ENCODE data around the gene FEM1B. TPM values are rescaled to one million over a fixed set of nuclear protein-coding genes. Genes with fewer than 3 reads are reported as not detected.
"Not testable (repeated sequence)": the region's sequence is repeated elsewhere in the genome, so short reads cannot be mapped to it uniquely, and the experiment has no call there.

Gene FEM1B
- total and polyA plus RNA-seq, 3 donors from 2014 or later = 65.8 to 122 (median 86.3) TPM

DNA sequence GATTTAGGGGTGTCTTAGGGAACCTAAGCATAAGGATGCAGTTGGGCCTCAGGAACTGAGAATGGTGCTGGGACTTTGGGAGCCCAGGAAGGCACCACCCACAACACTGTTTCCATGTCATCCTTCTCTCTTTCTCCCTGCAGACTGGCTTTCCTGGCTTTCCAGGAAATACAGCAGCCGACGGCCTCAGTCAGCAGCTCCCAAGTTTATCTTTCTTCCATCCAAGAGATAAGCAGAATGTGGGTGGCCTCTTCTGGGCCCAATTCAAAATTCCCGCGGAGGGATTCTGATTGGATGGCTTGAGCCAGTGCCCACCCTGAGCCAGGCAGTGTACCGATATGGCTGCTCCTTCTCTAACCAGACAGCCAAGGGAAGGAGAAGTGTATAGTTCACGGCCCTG, 43.5 kb upstream of the FEM1B start:
- 46 to 57% methylated on average over 6 of the region's 6 CpGs for WGBS, 2 donors
- Histone ChIP-seq H3K27me3 (no peaks in the 10 kb centered on the region), H3K4me1 (peaks cover 7% of the 10 kb centered on the region), H3K9me3 (no peaks in the 10 kb centered on the region), H3K4me3 (no peak overlapping the region), H3K27ac (no peak overlapping the region), H3K36me3 (ENCODE audit: low read depth, missing control alignments) (no peaks in the 10 kb centered on the region)
- intact Hi-C loops (cut with DNase I; ENCODE audit: low total_unique reads) = no loop called here
- DNase-seq = no peak
- TF ChIP-seq, protein P1, sequence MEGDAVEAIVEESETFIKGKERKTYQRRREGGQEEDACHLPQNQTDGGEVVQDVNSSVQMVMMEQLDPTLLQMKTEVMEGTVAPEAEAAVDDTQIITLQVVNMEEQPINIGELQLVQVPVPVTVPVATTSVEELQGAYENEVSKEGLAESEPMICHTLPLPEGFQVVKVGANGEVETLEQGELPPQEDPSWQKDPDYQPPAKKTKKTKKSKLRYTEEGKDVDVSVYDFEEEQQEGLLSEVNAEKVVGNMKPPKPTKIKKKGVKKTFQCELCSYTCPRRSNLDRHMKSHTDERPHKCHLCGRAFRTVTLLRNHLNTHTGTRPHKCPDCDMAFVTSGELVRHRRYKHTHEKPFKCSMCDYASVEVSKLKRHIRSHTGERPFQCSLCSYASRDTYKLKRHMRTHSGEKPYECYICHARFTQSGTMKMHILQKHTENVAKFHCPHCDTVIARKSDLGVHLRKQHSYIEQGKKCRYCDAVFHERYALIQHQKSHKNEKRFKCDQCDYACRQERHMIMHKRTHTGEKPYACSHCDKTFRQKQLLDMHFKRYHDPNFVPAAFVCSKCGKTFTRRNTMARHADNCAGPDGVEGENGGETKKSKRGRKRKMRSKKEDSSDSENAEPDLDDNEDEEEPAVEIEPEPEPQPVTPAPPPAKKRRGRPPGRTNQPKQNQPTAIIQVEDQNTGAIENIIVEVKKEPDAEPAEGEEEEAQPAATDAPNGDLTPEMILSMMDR (IDR thresholded peaks at IDR 0.05) = no peak
- no peak for TF ChIP-seq POLR2A (IDR thresholded peaks at IDR 0.05)

DNA sequence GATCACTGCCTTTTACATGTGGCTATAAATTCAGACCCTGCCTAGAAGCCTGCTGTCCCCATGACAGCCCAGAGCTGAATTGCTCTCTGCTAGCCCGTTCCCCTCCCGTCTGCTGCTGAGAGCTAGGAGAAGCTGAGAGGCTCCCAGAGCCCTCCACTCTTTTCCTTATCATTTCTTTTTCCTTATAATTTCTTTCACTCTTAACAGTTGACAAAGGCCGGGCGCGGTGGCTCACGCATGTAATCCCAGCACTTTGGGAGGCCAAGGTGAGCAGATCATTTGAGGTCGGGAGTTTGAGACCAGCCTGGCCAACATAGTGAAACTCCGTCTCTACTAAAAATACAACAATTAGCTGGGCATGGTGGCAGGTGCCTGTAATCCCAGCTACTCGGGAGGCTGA, 43.0 kb upstream of the FEM1B start:
- H3K4me1 ChIP-seq; DNase-seq; H3K36me3 ChIP-seq (ENCODE audit: low read depth, missing control alignments); H3K27me3 ChIP-seq; H3K9me3 ChIP-seq; H3K27ac ChIP-seq; intact Hi-C loops (cut with DNase I; ENCODE audit: low total_unique reads); H3K4me3 ChIP-seq: not testable (repeated sequence)
- 91 to 96% methylated on average over 9 of the region's 9 CpGs for WGBS, 2 donors

DNA sequence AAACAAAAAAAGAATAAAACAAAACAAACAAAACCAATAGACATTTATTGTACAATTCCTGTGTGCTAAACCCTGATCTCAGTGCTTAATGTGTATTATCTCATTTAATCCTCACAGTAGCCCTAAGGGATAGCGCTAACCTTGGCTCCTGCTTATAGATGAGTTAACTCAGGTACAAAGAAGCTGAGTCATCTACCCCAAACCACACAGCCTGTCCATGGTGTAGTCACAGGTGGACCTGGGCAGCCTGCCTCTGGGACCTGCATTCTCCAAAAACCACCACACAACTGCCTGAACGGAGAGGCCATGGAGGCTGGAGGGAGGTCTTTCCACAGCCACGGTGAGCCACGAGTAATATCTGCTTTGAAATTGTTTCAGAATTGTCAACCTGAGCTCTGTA, 42.5 kb upstream of the FEM1B start:
- Histone ChIP-seq H3K9me3 (no peaks in the 10 kb centered on the region), H3K4me3 (no peak overlapping the region), H3K27me3 (no peaks in the 10 kb centered on the region), H3K27ac (no peak overlapping the region), H3K4me1 (peaks cover 5% of the 10 kb centered on the region), H3K36me3 (ENCODE audit: low read depth, missing control alignments) (no peaks in the 10 kb centered on the region)
- no peak for TF ChIP-seq POLR2A (IDR thresholded peaks at IDR 0.05)
- TF ChIP-seq, protein P1 (IDR thresholded peaks at IDR 0.05) = no peak
- DNase-seq = no peak
- 92 to 98% methylated on average over 4 of the region's 4 CpGs for WGBS, 2 donors
- intact Hi-C loops (cut with DNase I; ENCODE audit: low total_unique reads) = no loop called here

DNA sequence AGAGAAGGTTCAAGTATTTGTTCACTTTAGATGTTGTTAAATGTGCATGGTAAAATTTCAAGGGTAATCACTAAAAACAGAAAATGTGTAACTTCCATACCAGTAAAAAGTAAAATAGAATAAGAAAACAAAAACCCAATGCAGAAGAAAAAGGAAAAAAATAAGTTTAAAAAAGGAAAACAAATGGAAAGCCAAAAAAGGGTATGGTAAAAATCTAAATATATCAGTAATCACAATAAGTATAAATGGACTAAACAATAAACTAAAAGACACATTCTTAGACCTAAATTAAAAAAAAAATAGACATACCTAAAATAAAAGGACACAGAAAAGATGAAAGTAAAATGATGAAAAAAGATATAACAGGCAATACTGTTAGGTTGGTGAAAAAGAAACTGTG, 38.5 kb upstream of the FEM1B start:
- Histone ChIP-seq H3K4me3 (no peak overlapping the region), H3K27me3 (no peaks in the 10 kb centered on the region), H3K4me1 (no peaks in the 10 kb centered on the region), H3K9me3 (no peaks in the 10 kb centered on the region), H3K36me3 (ENCODE audit: low read depth, missing control alignments) (no peaks in the 10 kb centered on the region), H3K27ac (no peak overlapping the region)
- DNase-seq = no peak
- no peak for TF ChIP-seq POLR2A (IDR thresholded peaks at IDR 0.05)
- TF ChIP-seq, protein P1 (IDR thresholded peaks at IDR 0.05) = no peak
- intact Hi-C loops (cut with DNase I; ENCODE audit: low total_unique reads) = no loop called here

DNA sequence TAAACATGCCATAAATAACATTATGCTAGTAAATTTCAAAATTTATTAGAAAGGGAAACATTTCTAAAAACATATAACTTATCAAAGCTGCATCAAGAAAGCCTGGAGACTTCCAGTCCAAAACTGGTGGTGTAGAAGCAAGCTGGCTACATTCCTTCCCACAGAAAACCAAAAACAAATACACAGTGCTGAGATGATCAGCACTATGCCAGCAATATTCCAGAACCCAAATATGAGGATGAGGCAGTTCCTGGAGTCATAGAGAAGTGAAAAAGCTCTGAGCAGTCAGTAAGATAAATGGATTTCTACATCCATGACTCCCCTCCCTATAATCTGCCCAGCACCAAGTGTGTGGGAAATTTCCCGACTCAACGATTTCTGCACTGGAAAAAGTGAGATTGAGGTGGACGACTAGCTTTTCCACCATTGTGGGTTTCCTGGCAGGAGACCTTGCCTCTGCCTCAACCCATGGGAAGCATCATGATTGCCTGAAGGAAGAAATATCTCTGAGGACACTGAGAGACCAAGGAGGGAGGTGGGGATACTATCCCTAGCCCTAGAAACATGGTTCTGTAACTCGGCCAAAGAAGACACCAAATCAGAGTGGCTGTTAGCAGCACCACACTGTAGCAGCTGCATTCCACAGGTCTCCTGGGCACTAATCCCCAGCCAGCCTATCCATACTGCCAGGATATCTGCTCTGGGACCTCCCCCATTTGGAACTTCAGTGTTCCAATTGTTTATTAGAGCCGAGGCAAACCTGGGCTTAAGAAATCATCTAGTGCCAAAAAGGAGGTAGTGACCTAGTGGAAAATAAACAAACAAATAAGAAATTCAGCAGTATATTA, 36.2 kb upstream of the FEM1B start:
- TF ChIP-seq POLR2A (IDR thresholded peaks at IDR 0.05) = no peak
- TF ChIP-seq, protein P1 (IDR thresholded peaks at IDR 0.05) = no peak
- Histone ChIP-seq H3K27me3 (no peaks in the 10 kb centered on the region), H3K36me3 (ENCODE audit: low read depth, missing control alignments) (no peaks in the 10 kb centered on the region), H3K9me3 (no peaks in the 10 kb centered on the region), H3K27ac (no peak overlapping the region), H3K4me3 (no peak overlapping the region), H3K4me1 (no peaks in the 10 kb centered on the region)
- DNase-seq = no peak
- intact Hi-C loops (cut with DNase I; ENCODE audit: low total_unique reads) = no loop called here
- 72 to 82% methylated on average over 5 of the region's 5 CpGs for WGBS, 2 donors

Measured in testis (tissue), 3 donors.